ENCODE results near the gene ADPGK. TPM values are rescaled to one million over a fixed set of nuclear protein-coding genes. Genes with fewer than 3 reads are reported as not detected.

The ADPGK gene
- total and polyA plus RNA-seq, 12 donors, result 27.7 to 97.1 (median 46.5) TPM

DNA sequence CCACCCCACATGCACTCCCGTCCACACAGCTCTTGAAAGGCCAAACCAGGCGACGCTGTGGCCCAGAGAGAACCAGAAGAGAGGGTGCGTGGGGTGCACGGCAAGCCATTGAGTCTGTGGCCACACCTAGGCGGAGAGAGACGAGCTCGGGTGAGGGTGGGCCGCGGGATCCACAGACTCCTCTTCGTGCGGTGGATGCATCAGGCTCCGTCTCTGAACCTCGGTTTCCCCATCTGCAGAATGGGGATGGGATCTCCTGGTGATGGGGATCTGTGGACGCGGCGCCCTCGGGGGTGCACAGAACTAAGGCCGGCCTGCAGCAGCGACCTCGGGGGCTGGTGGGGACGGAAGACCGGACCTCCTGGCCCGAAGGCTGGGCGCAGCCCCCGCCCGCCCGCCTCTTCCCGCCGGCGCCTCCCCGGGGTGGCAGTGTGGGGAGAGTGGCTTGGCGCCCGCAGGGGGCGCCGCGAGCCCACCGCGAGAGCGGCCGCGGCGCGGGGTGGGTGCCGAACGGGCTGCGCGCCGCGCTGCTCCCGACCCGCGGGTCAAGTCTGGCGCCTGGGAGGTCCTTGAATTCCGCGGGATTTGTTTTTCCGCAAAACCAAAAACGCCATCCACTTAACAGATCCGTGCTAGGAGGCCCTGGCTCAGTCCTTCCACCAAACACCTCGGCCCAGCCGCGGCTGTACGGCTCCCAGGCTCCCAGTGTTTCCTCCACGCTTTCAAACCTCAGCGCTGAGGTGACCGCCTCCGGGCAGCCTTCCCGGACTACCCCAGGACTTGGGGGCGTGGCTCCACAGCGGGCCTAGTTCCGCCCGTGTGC is 13.2 kb upstream of the ADPGK start:
- TF ChIP-seq POLR2A (IDR thresholded peaks at IDR 0.05), result no peak
- TF ChIP-seq, protein P1, sequence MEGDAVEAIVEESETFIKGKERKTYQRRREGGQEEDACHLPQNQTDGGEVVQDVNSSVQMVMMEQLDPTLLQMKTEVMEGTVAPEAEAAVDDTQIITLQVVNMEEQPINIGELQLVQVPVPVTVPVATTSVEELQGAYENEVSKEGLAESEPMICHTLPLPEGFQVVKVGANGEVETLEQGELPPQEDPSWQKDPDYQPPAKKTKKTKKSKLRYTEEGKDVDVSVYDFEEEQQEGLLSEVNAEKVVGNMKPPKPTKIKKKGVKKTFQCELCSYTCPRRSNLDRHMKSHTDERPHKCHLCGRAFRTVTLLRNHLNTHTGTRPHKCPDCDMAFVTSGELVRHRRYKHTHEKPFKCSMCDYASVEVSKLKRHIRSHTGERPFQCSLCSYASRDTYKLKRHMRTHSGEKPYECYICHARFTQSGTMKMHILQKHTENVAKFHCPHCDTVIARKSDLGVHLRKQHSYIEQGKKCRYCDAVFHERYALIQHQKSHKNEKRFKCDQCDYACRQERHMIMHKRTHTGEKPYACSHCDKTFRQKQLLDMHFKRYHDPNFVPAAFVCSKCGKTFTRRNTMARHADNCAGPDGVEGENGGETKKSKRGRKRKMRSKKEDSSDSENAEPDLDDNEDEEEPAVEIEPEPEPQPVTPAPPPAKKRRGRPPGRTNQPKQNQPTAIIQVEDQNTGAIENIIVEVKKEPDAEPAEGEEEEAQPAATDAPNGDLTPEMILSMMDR (IDR thresholded peaks at IDR 0.05), result peak in 3 of 6 experiments; percentile 57 to 64 (median 64)
- Histone ChIP-seq H3K36me3 (replicated peaks in 1 of 2) (no peaks in the 10 kb centered on the region), H3K27ac (no peak overlapping the region), H3K9me3 (replicated peaks in 1 of 3) (no peaks in the 10 kb centered on the region), H3K4me1 (replicated peaks in 1 of 2) (peaks cover 4 to 5% of the 10 kb centered on the region in 2 donors), H3K27me3 (no peaks in the 10 kb centered on the region), H3K4me3 (peak overlapping the region in 2 of 4 donors; percentile 31 to 70)
- WGBS, 4 donors, result 6 to 13% (median 10%) methylated on average over 29 to 72 of the region's 72 CpGs
- peak in 6 of 7 donors; percentile 16 to 67 (median 52) for DNase-seq
- intact Hi-C loops (cut with DNase I), result loop anchor here (5.0 to 10.0 kb wide), 2 partner anchors 258 to 286 kb away; partner anchors contain the start of gene NEO1 (in 1 of the 2)

DNA sequence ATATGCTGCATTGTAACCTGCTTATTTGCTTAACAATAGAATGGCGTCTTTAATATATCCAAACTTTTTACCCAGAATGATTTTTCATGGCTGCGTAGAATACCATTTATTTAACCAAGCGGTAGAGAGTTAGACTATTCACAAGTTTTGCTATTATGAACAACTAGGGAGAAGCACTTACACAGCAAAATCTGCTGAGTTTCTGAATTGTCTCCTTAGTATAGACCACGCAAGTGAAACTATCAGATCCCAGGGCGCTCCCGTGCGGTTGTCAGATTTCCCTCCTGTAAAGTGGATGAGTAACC is 12.6 kb upstream of the ADPGK start:
- DNase-seq, result peak in 1 of 7 donors; percentile 31
- no peaks in the 10 kb centered on the region for H3K36me3 ChIP-seq (replicated peaks in 1 of 2)
- H3K27me3 ChIP-seq, result no peaks in the 10 kb centered on the region
- no peaks in the 10 kb centered on the region for H3K9me3 ChIP-seq (replicated peaks in 1 of 3)
- WGBS, 4 donors, result 65 to 70% (median 68%) methylated on average over 7 of the region's 7 CpGs
- H3K27ac ChIP-seq, result no peak overlapping the region
- intact Hi-C loops (cut with DNase I), result loop anchor here (5.0 to 10.0 kb wide), 2 partner anchors 259 to 286 kb away; partner anchors contain the start of gene NEO1 (in 1 of the 2)
- TF ChIP-seq POLR2A (IDR thresholded peaks at IDR 0.05), result no peak
- TF ChIP-seq, protein P1 (IDR thresholded peaks at IDR 0.05), result no peak
- H3K4me3 ChIP-seq, result peak overlapping the region in 1 of 4 donors; percentile 31
- peaks cover 4 to 5% of the 10 kb centered on the region in 2 donors for H3K4me1 ChIP-seq (replicated peaks in 1 of 2)

DNA sequence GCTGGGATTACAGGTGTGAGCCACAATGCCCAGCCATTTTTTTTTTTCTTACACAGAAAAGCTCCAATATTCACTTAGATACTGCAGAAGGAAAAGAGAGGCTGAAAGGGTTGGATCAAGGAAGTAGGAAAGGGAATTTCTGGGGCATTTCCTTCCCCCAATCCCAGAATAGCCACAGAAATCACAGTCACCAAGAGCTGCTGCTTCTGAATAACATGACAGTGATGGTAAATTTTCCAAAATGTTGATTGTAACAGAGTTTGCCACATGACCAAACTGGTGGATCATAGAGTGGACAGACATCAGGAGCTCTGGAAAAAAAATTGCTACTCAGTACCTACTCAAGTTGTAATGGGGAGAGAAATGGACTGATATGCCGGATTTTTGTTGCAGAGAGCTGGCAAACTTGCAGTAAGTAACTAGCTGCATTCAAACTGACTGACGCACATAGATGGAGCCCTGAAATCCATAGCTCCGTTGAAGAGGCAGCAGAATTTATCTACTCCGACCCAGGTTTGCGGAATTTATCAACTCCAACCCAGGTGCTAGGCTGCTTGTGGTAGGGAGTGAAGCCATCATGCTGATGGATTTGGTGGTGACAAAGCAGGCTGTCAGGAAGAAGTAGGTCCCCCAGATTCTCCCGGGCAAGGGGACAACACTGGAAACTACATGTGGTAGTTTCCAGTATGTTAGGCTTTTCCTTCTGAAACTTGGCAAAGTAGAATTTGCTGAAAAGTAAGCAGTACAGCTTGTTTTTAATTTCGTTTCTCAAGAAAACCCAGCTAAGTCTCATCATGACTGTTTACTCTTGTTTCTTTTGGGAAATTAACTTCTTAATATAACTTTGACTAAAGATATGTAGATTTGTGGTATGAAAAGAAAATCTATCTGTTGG is 10.5 kb upstream of the ADPGK start:
- Histone ChIP-seq H3K9me3 (replicated peaks in 1 of 3) (no peaks in the 10 kb centered on the region), H3K27me3 (no peaks in the 10 kb centered on the region), H3K4me1 (replicated peaks in 1 of 2) (peaks cover 4 to 5% of the 10 kb centered on the region in 2 donors), H3K4me3 (no peak overlapping the region), H3K36me3 (replicated peaks in 1 of 2) (no peaks in the 10 kb centered on the region), H3K27ac (no peak overlapping the region)
- TF ChIP-seq, protein P1 (IDR thresholded peaks at IDR 0.05), result no peak
- TF ChIP-seq POLR2A (IDR thresholded peaks at IDR 0.05), result no peak
- 61 to 72% (median 70%) methylated on average over 7 of the region's 7 CpGs for WGBS, 4 donors
- no peak for DNase-seq
- intact Hi-C loops (cut with DNase I), result loop anchor here in 1 of 2 donors (10.0 kb wide), 1 partner anchor 261 kb away; the partner anchor contains the start of gene NEO1

DNA sequence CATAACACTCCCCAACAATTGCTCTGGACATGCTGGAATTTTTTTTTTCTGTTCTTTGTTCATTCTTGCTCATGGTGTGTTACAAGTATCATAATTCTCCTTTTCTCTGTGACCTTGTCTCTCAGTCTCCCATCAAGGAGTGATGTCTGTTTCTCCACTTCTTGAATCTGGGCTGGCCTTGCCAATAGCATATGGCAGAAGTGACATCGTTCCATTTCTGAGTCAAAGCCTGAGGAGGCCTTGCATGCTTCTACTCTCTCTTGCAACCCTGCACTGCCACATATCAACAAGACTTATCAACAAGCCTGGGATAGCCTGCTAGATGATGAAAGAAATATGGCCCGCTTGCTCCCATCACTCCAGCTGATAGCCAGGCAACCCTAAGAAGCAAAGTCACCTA is 8.9 kb upstream of the ADPGK start:
- intact Hi-C loops (cut with DNase I), result loop anchor here in 1 of 2 donors (10.0 kb wide), 1 partner anchor 262 kb away; the partner anchor contains the start of gene NEO1
- no peak for TF ChIP-seq POLR2A (IDR thresholded peaks at IDR 0.05)
- WGBS, 4 donors, result 72 to 78% (median 73%) methylated on average over 2 of the region's 2 CpGs

More for the DNA sequence above, 8.9 kb upstream of the ADPGK start:
- H3K36me3 ChIP-seq (replicated peaks in 1 of 2), result no peaks in the 10 kb centered on the region
- no peaks in the 10 kb centered on the region for H3K9me3 ChIP-seq (replicated peaks in 1 of 3)
- peaks cover 4 to 5% of the 10 kb centered on the region in 2 donors for H3K4me1 ChIP-seq (replicated peaks in 1 of 2)
- DNase-seq, result no peak
- H3K4me3 ChIP-seq, result no peak overlapping the region
- no peaks in the 10 kb centered on the region for H3K27me3 ChIP-seq
- H3K27ac ChIP-seq, result no peak overlapping the region
